ENCODE results near the gene DYDC2.

DNA sequence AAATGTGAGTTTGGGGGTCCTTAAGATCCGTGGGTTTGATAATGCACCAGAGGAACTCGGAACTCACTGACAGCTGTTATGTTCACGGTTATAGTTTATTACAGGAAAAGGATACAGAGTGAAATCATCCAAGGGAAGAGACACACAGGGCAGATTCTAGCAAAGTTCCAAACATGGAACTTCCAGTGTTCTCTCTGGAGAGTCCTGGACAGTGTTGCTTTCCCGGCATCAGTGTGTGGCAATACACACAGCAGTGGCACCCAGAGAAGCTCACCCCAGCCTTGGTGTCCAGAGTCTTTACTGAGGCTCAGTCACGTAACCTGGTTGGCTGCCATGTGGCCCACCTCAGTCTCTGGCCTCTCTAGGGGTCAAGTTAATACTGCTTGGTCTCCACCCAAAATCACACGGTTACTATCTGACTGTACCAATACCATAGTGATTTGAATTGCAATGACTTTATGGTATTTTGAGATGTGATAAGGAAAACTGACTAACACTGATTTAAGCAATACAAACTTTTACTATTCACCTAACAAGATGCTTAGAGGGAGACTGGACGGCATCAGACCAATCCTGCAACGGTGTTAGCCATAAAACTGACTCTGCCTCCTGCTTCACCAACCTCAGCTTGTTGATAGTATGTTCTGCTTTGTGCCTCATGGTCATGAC, 43.7 kb downstream of the DYDC2 start:
- TF ChIP-seq CTCF (IDR thresholded peaks at IDR 0.05; ENCODE audit: borderline replicate concordance, extremely low read depth, low read length, poor library complexity, severe bottlenecking) (no peak), EZH2 (IDR thresholded peaks at IDR 0.05; ENCODE audit: borderline replicate concordance, low read depth, low read length, severe bottlenecking) (no peak)
